Smooth muscle cell (in vitro differentiated cells): Measurements from ENCODE around the gene KIF17. TPM values are rescaled to one million over a fixed set of nuclear protein-coding genes. Genes with fewer than 3 reads are reported as not detected.

Experiments
- DNase-seq: peaks from one replicate; lab custom pipeline; 2025; ENCODE audit not compliant: unreplicated experiment; lab: John Stamatoyannopoulos, UW
- H2AFZ ChIP-seq: fragments of 200-600 bp; sonication (generic); 2 replicates; pipeline ENCODE4 v1.6.0; 2016; ENCODE audit warnings: antibody characterized with exemption, low read depth, mild to moderate bottlenecking
- H3F3A ChIP-seq: fragments of 200-600 bp; sonication (generic); 2 replicates; pipeline ENCODE4 v1.6.0; 2017; ENCODE audit warnings: antibody characterized with exemption, low read depth
- H3K27ac ChIP-seq: fragments of 200-600 bp; sonication (generic); 2 replicates; pipeline ENCODE4 v1.5.1; 2016; ENCODE audit warnings: low read depth, mild to moderate bottlenecking
- H3K27me3 ChIP-seq: fragments of 200-600 bp; sonication (generic); 2 replicates; pipeline ENCODE4 v1.6.1; 2016; ENCODE audit warnings: low read depth, mild to moderate bottlenecking
- H3K36me3 ChIP-seq: fragments of 200-600 bp; sonication (generic); 2 replicates; pipeline ENCODE4 v1.5.1; 2016; ENCODE audit warnings: low read depth
- H3K4me1 ChIP-seq: fragments of 200-600 bp; sonication (generic); 2 replicates; pipeline ENCODE4 v1.5.1; 2016; ENCODE audit warnings: low read depth
- H3K4me2 ChIP-seq: fragments of 200-600 bp; sonication (generic); 2 replicates; pipeline ENCODE4 v1.6.0; 2016; ENCODE audit warnings: mild to moderate bottlenecking
- H3K4me3 ChIP-seq: fragments of 200-600 bp; sonication (generic); 2 replicates; pipeline ENCODE4 v1.5.1; 2016; ENCODE audit warnings: mild to moderate bottlenecking
- H3K79me2 ChIP-seq: fragments of 200-600 bp; sonication (generic); 2 replicates; pipeline ENCODE4 v1.6.0; 2016; ENCODE audit warnings: low read depth, mild to moderate bottlenecking
- H3K9ac ChIP-seq: fragments of 200-600 bp; sonication (generic); 2 replicates; pipeline ENCODE4 v1.6.0; 2016; ENCODE audit warnings: low read depth
- H3K9me3 ChIP-seq: fragments of 200-600 bp; sonication (generic); replicated peaks from 2 replicates; pipeline ENCODE4 v1.5.1; 2016; ENCODE audit warnings: low read depth
- H4K20me1 ChIP-seq: fragments of 200-600 bp; sonication (generic); 2 replicates; pipeline ENCODE4 v1.6.0; 2016; ENCODE audit warnings: low read depth
- CTCF ChIP-seq: fragments of 200-600 bp; sonication (generic); IDR thresholded peaks from 2 replicates; pipeline ENCODE4 v1.5.1; 2017; ENCODE audit warnings: borderline replicate concordance, mild to moderate bottlenecking, antibody characterized with exemption; ENCODE audit not compliant: insufficient read depth, poor library complexity, severe bottlenecking
- WGBS: methylation state at CpG from one replicate; pipeline ENCODE4 v1.1.7; 2016; ENCODE audit warnings: low lambda C conversion rate; 5-methylcytosine and 5-hydroxymethylcytosine counted together
- polyA plus RNA-seq: library from polyadenylated mRNA; unstranded; fragments of >200 nt; fragmentation: Nextera tagmentation; extraction: Ambion mirVana; gene quantifications from 2 replicates; pipeline ENCODE4 v1.2.1, GENCODE V29; 2016
- total RNA-seq: library from RNA; depleted of rRNA; stranded (reverse); fragments of >200 nt; gene quantifications from 2 replicates; pipeline ENCODE4 v1.2.3, GENCODE V29; 2014

Gene KIF17
- total and polyA plus RNA-seq, 2 experiments from 2014 or later, result 0.13 to 2.2 TPM

GRCh38 chr1:20644416-20644815, 73.4 kb downstream of the KIF17 start:
- WGBS, result 96% methylated on average over 13 of the region's 13 CpGs
- Histone ChIP-seq H3K27me3 (no peaks in the 10 kb centered on the region), H3K4me3 (no peak overlapping the region), H3K9me3 (no peaks in the 10 kb centered on the region), H4K20me1 (no peaks in the 10 kb centered on the region), H3K9ac (no peak overlapping the region), H3K4me1 (no peaks in the 10 kb centered on the region), H3K4me2 (no peak overlapping the region), H3K79me2 (no peaks in the 10 kb centered on the region), H3K27ac (no peak overlapping the region), H3K36me3 (no peaks in the 10 kb centered on the region), H3F3A (no peaks in the 10 kb centered on the region), H2AFZ (no peak overlapping the region)
- no peak for TF ChIP-seq CTCF
- DNase-seq, result no peak

- H3K79me2 ChIP-seq, result no peaks in the 10 kb centered on the region
- H3K4me2 ChIP-seq, result no peak overlapping the region
- no peak overlapping the region for H3K4me3 ChIP-seq
- no peaks in the 10 kb centered on the region for H4K20me1 ChIP-seq
- H3K27me3 ChIP-seq, result no peaks in the 10 kb centered on the region
- H3K36me3 ChIP-seq, result no peaks in the 10 kb centered on the region
- no peaks in the 10 kb centered on the region for H3K4me1 ChIP-seq
- WGBS, result 77% methylated on average over 6 of the region's 6 CpGs
- no peaks in the 10 kb centered on the region for H3K9me3 ChIP-seq
- no peaks in the 10 kb centered on the region for H3F3A ChIP-seq
- no peak overlapping the region for H3K9ac ChIP-seq
- no peak overlapping the region for H3K27ac ChIP-seq
- no peak overlapping the region for H2AFZ ChIP-seq
- TF ChIP-seq CTCF, result no peak
- no peak for DNase-seq
These were observed 74.7 kb downstream of the KIF17 start for GRCh38 chr1:20643080-20643479.

DNA sequence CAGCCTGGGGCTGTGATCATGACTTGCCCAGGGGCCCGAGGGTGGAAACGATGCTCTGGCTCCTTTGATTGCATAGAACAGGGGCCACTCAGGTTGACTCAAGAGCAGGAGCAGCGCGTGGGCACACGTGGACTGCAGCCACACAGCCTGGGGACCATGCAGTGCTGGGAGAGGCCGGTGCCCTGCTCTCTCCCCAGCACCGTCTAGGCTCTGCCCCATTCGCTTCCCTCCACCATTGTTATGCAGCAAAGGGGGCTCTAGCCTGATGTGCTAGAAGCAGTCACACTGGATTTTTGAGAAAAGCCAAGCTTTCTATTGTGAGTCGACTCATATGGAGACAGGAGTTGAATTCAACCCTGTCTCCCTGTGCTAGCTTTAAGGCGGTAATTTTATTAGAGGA, 75.8 kb downstream of the KIF17 start:
- TF ChIP-seq CTCF, result no peak
- H3K9me3 ChIP-seq, result no peaks in the 10 kb centered on the region
- no peaks in the 10 kb centered on the region for H3F3A ChIP-seq
- H3K27me3 ChIP-seq, result no peaks in the 10 kb centered on the region
- no peak for DNase-seq
- H3K4me3 ChIP-seq, result no peak overlapping the region
- H3K27ac ChIP-seq, result no peak overlapping the region
- WGBS, result 77% methylated on average over 10 of the region's 10 CpGs
- no peaks in the 10 kb centered on the region for H3K36me3 ChIP-seq
- no peak overlapping the region for H3K4me2 ChIP-seq
- no peak overlapping the region for H2AFZ ChIP-seq
- H3K4me1 ChIP-seq, result no peaks in the 10 kb centered on the region
- H3K79me2 ChIP-seq, result no peaks in the 10 kb centered on the region
- H3K9ac ChIP-seq, result no peak overlapping the region
- peaks cover 7% of the 10 kb centered on the region for H4K20me1 ChIP-seq

DNA sequence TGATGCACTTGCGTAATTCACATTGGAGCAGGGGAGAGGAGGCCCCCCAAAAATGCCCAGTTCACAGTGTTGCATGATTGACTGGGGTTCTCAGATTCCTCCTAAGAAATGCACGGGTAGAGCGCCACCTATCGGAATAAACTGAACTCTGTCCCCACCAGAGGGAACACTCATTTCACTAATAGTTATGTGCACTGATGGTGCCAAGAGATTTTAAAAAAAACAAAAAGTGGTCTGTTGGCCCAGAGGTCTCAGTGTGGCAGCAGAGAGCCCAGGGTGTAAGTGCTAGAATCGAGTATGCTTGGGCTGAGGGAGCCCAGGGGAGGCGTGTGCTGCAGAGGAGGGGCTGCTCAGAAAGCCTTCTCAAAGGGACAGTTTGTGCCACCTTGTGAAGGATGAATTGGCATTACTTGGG, 77.6 kb downstream of the KIF17 start:
- peaks cover 23% of the 10 kb centered on the region for H4K20me1 ChIP-seq
- DNase-seq, result no peak
- no peaks in the 10 kb centered on the region for H3K4me1 ChIP-seq
- no peaks in the 10 kb centered on the region for H3F3A ChIP-seq
- H3K4me2 ChIP-seq, result no peak overlapping the region
- H2AFZ ChIP-seq, result no peak overlapping the region
- no peak overlapping the region for H3K9ac ChIP-seq
- H3K4me3 ChIP-seq, result no peak overlapping the region
- no peaks in the 10 kb centered on the region for H3K9me3 ChIP-seq
- H3K79me2 ChIP-seq, result no peaks in the 10 kb centered on the region
- peak; percentile 83 for TF ChIP-seq CTCF
- H3K27me3 ChIP-seq, result no peaks in the 10 kb centered on the region
- H3K27ac ChIP-seq, result no peak overlapping the region
- WGBS, result 26% methylated on average over 6 of the region's 6 CpGs
- H3K36me3 ChIP-seq, result no peaks in the 10 kb centered on the region
